ENCODE results near the gene OR5H2. TPM values are rescaled to one million over a fixed set of nuclear protein-coding genes. Genes with fewer than 3 reads are reported as not detected.

Gene OR5H2
- total RNA-seq: not detected

DNA sequence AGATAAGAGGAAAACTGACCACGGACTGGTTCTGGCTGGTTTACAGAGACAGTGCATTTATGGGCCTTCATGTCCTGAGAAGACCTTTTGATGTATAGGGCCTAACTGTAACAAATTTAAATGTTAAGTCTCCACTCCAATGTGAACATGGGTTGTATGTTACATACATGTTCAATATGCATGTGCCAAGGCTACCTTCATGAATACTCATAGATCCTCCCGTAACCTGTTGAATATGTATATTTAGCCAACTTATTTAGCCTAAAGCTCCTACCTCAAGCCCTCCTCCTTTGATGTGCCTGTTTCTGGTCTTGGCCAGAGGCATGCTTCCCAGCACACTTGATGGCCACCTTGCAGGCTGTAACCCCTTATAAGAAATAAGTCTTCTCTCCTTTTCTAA lies at the start of gene OR5H2:
OR5H2 (plus strand) TSS at position 301 of the 400 bp plus-strand sequence. CDS start 398 bp downstream, outside the sequence.
- WGBS, 2 donors: 75 to 81% methylated on average over 2 of the region's 2 CpGs
- H3K27me3 ChIP-seq: no peaks in the 10 kb centered on the region
- TF ChIP-seq POLR2AphosphoS5 (IDR thresholded peaks at IDR 0.05) (no peak), EP300 (IDR thresholded peaks at IDR 0.05) (no peak), POLR2A (IDR thresholded peaks at IDR 0.05) (no peak)
- TF ChIP-seq, protein P1, sequence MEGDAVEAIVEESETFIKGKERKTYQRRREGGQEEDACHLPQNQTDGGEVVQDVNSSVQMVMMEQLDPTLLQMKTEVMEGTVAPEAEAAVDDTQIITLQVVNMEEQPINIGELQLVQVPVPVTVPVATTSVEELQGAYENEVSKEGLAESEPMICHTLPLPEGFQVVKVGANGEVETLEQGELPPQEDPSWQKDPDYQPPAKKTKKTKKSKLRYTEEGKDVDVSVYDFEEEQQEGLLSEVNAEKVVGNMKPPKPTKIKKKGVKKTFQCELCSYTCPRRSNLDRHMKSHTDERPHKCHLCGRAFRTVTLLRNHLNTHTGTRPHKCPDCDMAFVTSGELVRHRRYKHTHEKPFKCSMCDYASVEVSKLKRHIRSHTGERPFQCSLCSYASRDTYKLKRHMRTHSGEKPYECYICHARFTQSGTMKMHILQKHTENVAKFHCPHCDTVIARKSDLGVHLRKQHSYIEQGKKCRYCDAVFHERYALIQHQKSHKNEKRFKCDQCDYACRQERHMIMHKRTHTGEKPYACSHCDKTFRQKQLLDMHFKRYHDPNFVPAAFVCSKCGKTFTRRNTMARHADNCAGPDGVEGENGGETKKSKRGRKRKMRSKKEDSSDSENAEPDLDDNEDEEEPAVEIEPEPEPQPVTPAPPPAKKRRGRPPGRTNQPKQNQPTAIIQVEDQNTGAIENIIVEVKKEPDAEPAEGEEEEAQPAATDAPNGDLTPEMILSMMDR (IDR thresholded peaks at IDR 0.05): no peak
- H3K9me3 ChIP-seq: no peaks in the 10 kb centered on the region
- H3K4me1 ChIP-seq: no peaks in the 10 kb centered on the region
- DNase-seq (no peak), ATAC-seq (ENCODE audit: low FRiP score in 2 of 2) (no peak)
- H3K27ac ChIP-seq: no peak within 1 kb of the TSS
- no peaks in the 10 kb centered on the region for H3K36me3 ChIP-seq
- no peak within 1 kb of the TSS for H3K4me3 ChIP-seq

DNA sequence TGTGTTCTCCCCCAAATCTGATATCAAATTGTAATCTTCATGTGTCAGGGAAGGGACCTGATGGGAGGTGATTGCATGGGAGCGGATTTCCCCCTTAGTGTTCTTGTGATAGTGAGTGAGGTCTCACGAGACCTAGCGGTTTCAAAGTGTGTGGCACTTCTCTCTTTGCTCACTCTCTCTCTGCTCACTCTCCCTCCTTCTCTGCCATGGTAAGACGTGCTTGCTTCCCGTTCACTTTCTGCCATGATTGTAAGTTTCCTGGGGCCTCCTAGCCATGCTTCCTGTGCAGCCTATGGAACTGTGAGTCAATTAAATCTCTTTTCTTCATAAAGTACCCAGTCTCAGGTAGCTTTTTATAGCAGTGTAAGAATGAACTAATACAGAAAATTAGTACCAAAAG lies 48.8 kb upstream of the OR5H2 start:
- 45 to 48% methylated on average over 5 of the region's 5 CpGs for WGBS, 2 donors
- Histone ChIP-seq H3K4me1 (no peaks in the 10 kb centered on the region), H3K27me3 (no peaks in the 10 kb centered on the region), H3K36me3 (no peaks in the 10 kb centered on the region), H3K4me3 (no peak overlapping the region), H3K9me3 (no peaks in the 10 kb centered on the region), H3K27ac (no peak overlapping the region)
- TF ChIP-seq POLR2AphosphoS5 (IDR thresholded peaks at IDR 0.05) (no peak), EP300 (IDR thresholded peaks at IDR 0.05) (no peak), POLR2A (IDR thresholded peaks at IDR 0.05) (no peak)
- TF ChIP-seq, protein P1 (IDR thresholded peaks at IDR 0.05): no peak
- DNase-seq (no peak), ATAC-seq (ENCODE audit: low FRiP score in 2 of 2) (no peak)

DNA sequence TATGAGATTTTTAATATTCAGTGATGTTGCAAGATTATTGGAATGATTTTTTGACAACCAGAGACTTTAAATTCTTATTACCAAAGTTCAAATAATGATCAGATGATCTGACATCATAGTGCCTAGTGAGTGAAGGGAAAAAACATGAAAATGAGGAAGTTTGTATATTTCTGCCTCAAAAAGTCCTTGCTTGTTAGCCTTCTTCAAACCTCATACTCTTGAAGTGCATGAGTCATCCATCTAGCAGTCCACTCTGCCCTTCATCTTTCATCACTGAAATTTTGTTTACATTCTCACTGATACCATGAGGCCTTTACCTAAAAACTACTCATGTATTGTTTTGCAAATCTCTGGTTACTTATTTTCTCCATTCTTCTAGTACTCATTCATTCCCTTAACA lies 42.2 kb upstream of the OR5H2 start:
- H3K4me3 ChIP-seq: no peak overlapping the region
- no peaks in the 10 kb centered on the region for H3K27me3 ChIP-seq
- DNase-seq: no peak
- ATAC-seq (ENCODE audit: low FRiP score in 2 of 2): no peak
- H3K4me1 ChIP-seq: no peaks in the 10 kb centered on the region
- TF ChIP-seq POLR2AphosphoS5 (IDR thresholded peaks at IDR 0.05) (no peak), EP300 (IDR thresholded peaks at IDR 0.05) (no peak), POLR2A (IDR thresholded peaks at IDR 0.05) (no peak)
- TF ChIP-seq, protein P1 (IDR thresholded peaks at IDR 0.05): no peak
- no peaks in the 10 kb centered on the region for H3K9me3 ChIP-seq
- H3K27ac ChIP-seq: no peak overlapping the region
- no peaks in the 10 kb centered on the region for H3K36me3 ChIP-seq

DNA sequence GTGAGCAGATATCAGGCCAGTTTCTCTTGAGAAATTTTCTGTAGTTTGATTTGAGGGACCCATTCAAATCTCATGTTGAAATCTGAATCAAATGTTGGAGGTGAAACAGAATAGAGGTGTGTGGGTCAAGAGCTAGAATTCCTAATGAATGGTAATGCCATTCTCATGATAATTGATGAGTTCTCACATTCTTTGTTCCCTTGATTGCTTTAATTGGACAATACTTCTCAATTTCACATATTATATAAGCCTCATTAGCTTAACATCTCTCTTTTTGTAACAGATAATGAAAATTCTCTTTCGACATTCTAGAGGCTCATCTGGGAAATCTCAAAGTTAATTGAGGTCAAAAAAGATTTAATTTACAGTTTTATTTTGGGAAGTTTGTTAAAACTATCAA lies 40.1 kb upstream of the OR5H2 start:
- Histone ChIP-seq H3K36me3 (no peaks in the 10 kb centered on the region), H3K4me1 (no peaks in the 10 kb centered on the region), H3K4me3 (no peak overlapping the region), H3K9me3 (no peaks in the 10 kb centered on the region), H3K27ac (no peak overlapping the region), H3K27me3 (no peaks in the 10 kb centered on the region)
- whole genome bisulfite sequencing, 2 donors: 42 to 83% methylated on average over 1 of the region's 1 CpG
- ATAC-seq (ENCODE audit: low FRiP score in 2 of 2) (no peak), DNase-seq (no peak)
- no peak for TF ChIP-seq EP300 (IDR thresholded peaks at IDR 0.05)
- TF ChIP-seq, protein P1 (IDR thresholded peaks at IDR 0.05): no peak

DNA sequence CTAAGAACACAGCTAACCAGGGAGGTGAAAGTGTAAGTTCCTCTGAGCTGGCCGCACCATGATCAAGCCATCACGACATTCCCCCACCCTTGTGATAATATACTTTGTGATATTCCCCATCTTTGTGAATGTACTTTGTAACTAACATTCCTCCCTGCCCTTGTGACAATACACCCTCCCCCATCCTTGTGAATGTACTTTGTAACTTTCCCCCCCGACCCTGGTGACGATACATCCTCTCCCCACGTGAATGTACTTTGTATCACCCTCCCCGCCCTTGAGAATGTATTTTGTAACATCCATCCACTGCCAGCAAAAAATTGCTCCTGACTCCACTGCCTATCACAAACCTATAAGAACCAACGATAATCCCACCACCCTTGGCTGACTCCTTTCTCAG lies 38.5 kb upstream of the OR5H2 start:
- WGBS, 2 donors: 66 to 68% methylated on average over 7 of the region's 7 CpGs
- DNase-seq: no peak
- ATAC-seq (ENCODE audit: low FRiP score in 2 of 2): no peak
- Histone ChIP-seq H3K4me3 (no peak overlapping the region), H3K9me3 (no peaks in the 10 kb centered on the region), H3K4me1 (no peaks in the 10 kb centered on the region), H3K27ac (no peak overlapping the region), H3K27me3 (no peaks in the 10 kb centered on the region), H3K36me3 (no peaks in the 10 kb centered on the region)
- TF ChIP-seq POLR2A (IDR thresholded peaks at IDR 0.05): no peak
- TF ChIP-seq, protein P1 (IDR thresholded peaks at IDR 0.05): no peak
- TF ChIP-seq EP300 (IDR thresholded peaks at IDR 0.05): no peak
- TF ChIP-seq POLR2AphosphoS5 (IDR thresholded peaks at IDR 0.05): no peak

All from upper lobe of left lung (tissue), 6 donors.